OCI-LY1 (cell line): ENCODE data around the gene TMEM201.

Source experiments
- H2AFZ ChIP-seq: fragments of 200-600 bp; sonication (generic), shearing (Covaris generic); 2 replicates; pipeline ENCODE4 v1.6.0; 2014; ENCODE audit warnings: antibody characterized with exemption, mild to moderate bottlenecking, low read length
- H3F3A ChIP-seq: fragments of 200-600 bp; sonication (generic), shearing (Covaris generic); 2 replicates; pipeline ENCODE4 v1.6.0; 2014; ENCODE audit warnings: mild to moderate bottlenecking, antibody characterized with exemption, low read length, moderate library complexity; ENCODE audit not compliant: insufficient read depth
- H3K27ac ChIP-seq: fragments of 200-600 bp; sonication (generic); 2 replicates; pipeline ENCODE4 v1.5.1; 2014; ENCODE audit warnings: low read length, mixed run types, mild to moderate bottlenecking, low read depth; ENCODE audit not compliant: poor library complexity, severe bottlenecking
- H3K27me3 ChIP-seq: fragments of 200-600 bp; sonication (generic); 2 replicates; pipeline ENCODE4 v1.6.0; 2014; ENCODE audit warnings: antibody characterized with exemption, mild to moderate bottlenecking, low read length, moderate library complexity; ENCODE audit not compliant: insufficient read depth
- H3K36me3 ChIP-seq: fragments of 200-600 bp; sonication (generic); 2 replicates; pipeline ENCODE4 v1.6.1; 2014; ENCODE audit warnings: mild to moderate bottlenecking, antibody characterized with exemption, low read length, moderate library complexity, mixed read lengths; ENCODE audit not compliant: insufficient read depth
- H3K4me1 ChIP-seq: fragments of 200-600 bp; sonication (generic); 2 replicates; pipeline ENCODE4 v1.5.1; 2014; ENCODE audit warnings: mild to moderate bottlenecking, low read length, moderate library complexity; ENCODE audit not compliant: insufficient read depth, severe bottlenecking
- H3K4me2 ChIP-seq: fragments of 200-600 bp; sonication (generic), shearing (Covaris generic); 2 replicates; pipeline ENCODE4 v1.6.1; 2014; ENCODE audit warnings: low read length
- H3K4me3 ChIP-seq: fragments of 200-600 bp; sonication (generic); 2 replicates; pipeline ENCODE4 v1.5.1; 2014; ENCODE audit warnings: low read length, low read depth, mild to moderate bottlenecking, mixed read lengths; ENCODE audit not compliant: poor library complexity, severe bottlenecking
- H3K79me2 ChIP-seq: fragments of 200-600 bp; shearing (Covaris generic); 2 replicates; pipeline ENCODE4 v1.6.1; 2016; ENCODE audit warnings: mixed run types, low read length, mixed read lengths; ENCODE audit not compliant: insufficient read depth
- H3K9ac ChIP-seq: fragments of 200-600 bp; sonication (generic), shearing (Covaris generic); 2 replicates; pipeline ENCODE4 v1.6.1; 2014; ENCODE audit warnings: mild to moderate bottlenecking, low read length, mixed read lengths
- H3K9me2 ChIP-seq: fragments of 200-600 bp; sonication (generic), shearing (Covaris generic); 2 replicates; pipeline ENCODE4 v1.6.1; 2014; ENCODE audit warnings: low read depth, mild to moderate bottlenecking, low read length, mixed read lengths
- H3K9me3 ChIP-seq: fragments of 200-600 bp; shearing (Covaris generic); 2 replicates; pipeline ENCODE4 v1.6.1; 2014; ENCODE audit warnings: low read length, mixed read lengths
- H4K20me1 ChIP-seq: fragments of 200-600 bp; sonication (generic), shearing (Covaris generic); 2 replicates; pipeline ENCODE4 v1.6.0; 2016; ENCODE audit warnings: mild to moderate bottlenecking, low read length; ENCODE audit not compliant: insufficient read depth
- EZH2 ChIP-seq: fragments of 200-600 bp; sonication (generic), shearing (Covaris generic); IDR thresholded peaks from 2 replicates; pipeline ENCODE4 v1.8.0; 2017; ENCODE audit warnings: borderline replicate concordance, mixed run types, mild to moderate bottlenecking, antibody characterized with exemption, low read length, moderate library complexity, mixed read lengths
- TF ChIP-seq, protein P1 (sequence below): fragments of 200-600 bp; sonication (generic), shearing (Covaris generic); IDR thresholded peaks from 2 replicates; pipeline ENCODE4 v1.5.1; 2017; ENCODE audit warnings: mild to moderate bottlenecking, antibody characterized with exemption, low read length, moderate library complexity, mixed read lengths

TMEM201 gene

GRCh38 chr1:9631613-9632012, 42.9 kb downstream of the TMEM201 start:
- H3F3A ChIP-seq: no peaks in the 10 kb centered on the region
- H4K20me1 ChIP-seq: no peaks in the 10 kb centered on the region
- no peak overlapping the region for H3K4me3 ChIP-seq
- H3K9ac ChIP-seq: no peak overlapping the region
- H3K27me3 ChIP-seq: no peaks in the 10 kb centered on the region
- H2AFZ ChIP-seq: no peak overlapping the region
- H3K4me2 ChIP-seq: no peak overlapping the region
- H3K4me1 ChIP-seq: peaks cover 45% of the 10 kb centered on the region
- no peak for TF ChIP-seq EZH2
- TF ChIP-seq, protein P1, sequence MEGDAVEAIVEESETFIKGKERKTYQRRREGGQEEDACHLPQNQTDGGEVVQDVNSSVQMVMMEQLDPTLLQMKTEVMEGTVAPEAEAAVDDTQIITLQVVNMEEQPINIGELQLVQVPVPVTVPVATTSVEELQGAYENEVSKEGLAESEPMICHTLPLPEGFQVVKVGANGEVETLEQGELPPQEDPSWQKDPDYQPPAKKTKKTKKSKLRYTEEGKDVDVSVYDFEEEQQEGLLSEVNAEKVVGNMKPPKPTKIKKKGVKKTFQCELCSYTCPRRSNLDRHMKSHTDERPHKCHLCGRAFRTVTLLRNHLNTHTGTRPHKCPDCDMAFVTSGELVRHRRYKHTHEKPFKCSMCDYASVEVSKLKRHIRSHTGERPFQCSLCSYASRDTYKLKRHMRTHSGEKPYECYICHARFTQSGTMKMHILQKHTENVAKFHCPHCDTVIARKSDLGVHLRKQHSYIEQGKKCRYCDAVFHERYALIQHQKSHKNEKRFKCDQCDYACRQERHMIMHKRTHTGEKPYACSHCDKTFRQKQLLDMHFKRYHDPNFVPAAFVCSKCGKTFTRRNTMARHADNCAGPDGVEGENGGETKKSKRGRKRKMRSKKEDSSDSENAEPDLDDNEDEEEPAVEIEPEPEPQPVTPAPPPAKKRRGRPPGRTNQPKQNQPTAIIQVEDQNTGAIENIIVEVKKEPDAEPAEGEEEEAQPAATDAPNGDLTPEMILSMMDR: no peak
- no peaks in the 10 kb centered on the region for H3K9me2 ChIP-seq
- H3K36me3 ChIP-seq: no peaks in the 10 kb centered on the region
- no peaks in the 10 kb centered on the region; the same call in 1 of the 2 replicates for H3K9me3 ChIP-seq
- no peak overlapping the region for H3K27ac ChIP-seq
- no peaks in the 10 kb centered on the region for H3K79me2 ChIP-seq

- no peak overlapping the region for H2AFZ ChIP-seq
- no peak overlapping the region for H3K9ac ChIP-seq
- H3K27ac ChIP-seq: no peak overlapping the region
- no peaks in the 10 kb centered on the region for H3K9me2 ChIP-seq
- H3K4me2 ChIP-seq: no peak overlapping the region
- H4K20me1 ChIP-seq: no peaks in the 10 kb centered on the region
- no peaks in the 10 kb centered on the region for H3K27me3 ChIP-seq
- H3K4me1 ChIP-seq: peaks cover 26% of the 10 kb centered on the region
- H3K9me3 ChIP-seq: no peaks in the 10 kb centered on the region; the same call in 1 of the 2 replicates
- no peaks in the 10 kb centered on the region for H3F3A ChIP-seq
- H3K79me2 ChIP-seq: no peaks in the 10 kb centered on the region
- H3K4me3 ChIP-seq: no peak overlapping the region
- TF ChIP-seq, protein P1: no peak
- no peak for TF ChIP-seq EZH2
- H3K36me3 ChIP-seq: no peaks in the 10 kb centered on the region; the same call in 1 of the 2 replicates
These were observed 44.8 kb downstream of the TMEM201 start for GRCh38 chr1:9633493-9633892.

GRCh38 chr1:9634582-9634981, 45.9 kb downstream of the TMEM201 start:
- peaks cover 16% of the 10 kb centered on the region for H3K4me1 ChIP-seq
- H3K27me3 ChIP-seq: no peaks in the 10 kb centered on the region
- no peak overlapping the region for H3K9ac ChIP-seq
- H3K36me3 ChIP-seq: no peaks in the 10 kb centered on the region; the same call in 1 of the 2 replicates
- no peaks in the 10 kb centered on the region for H4K20me1 ChIP-seq
- H2AFZ ChIP-seq: no peak overlapping the region
- TF ChIP-seq EZH2: no peak
- TF ChIP-seq, protein P1: no peak
- no peaks in the 10 kb centered on the region for H3K79me2 ChIP-seq
- H3K4me2 ChIP-seq: no peak overlapping the region
- H3K9me3 ChIP-seq: no peaks in the 10 kb centered on the region; the same call in 1 of the 2 replicates
- H3K9me2 ChIP-seq: no peaks in the 10 kb centered on the region
- H3F3A ChIP-seq: no peaks in the 10 kb centered on the region
- no peak overlapping the region for H3K27ac ChIP-seq
- H3K4me3 ChIP-seq: no peak overlapping the region
